Keratinocyte (primary cell): ENCODE measurements around the gene ASTL. TPM values are rescaled to one million over a fixed set of nuclear protein-coding genes. Genes with fewer than 3 reads are reported as not detected.

Experiments used
- DNase-seq: peaks from one replicate; pipeline ENCODE4 v3.0.0-alpha.2; 2011; ENCODE audit warnings: low read depth, missing footprints, low spot score
- FAIRE-seq: peaks from 2 replicates; lab custom pipeline; 2011; peaks lifted over from hg19 to GRCh38; lab: Jason Lieb, UNC
- H2AFZ ChIP-seq: 2 replicates; pipeline ENCODE4 v1.6.0; 2012; ENCODE audit warnings: low read length, control low read depth, inconsistent platforms; ENCODE audit not compliant: control insufficient read depth
- H3K27ac ChIP-seq: 2 replicates; pipeline ENCODE4 v1.5.1; 2011; ENCODE audit warnings: low read length; ENCODE audit not compliant: control insufficient read depth, insufficient read depth
- H3K27me3 ChIP-seq: 3 replicates; pipeline ENCODE4 v1.6.0; 2011; ENCODE audit warnings: low read length; ENCODE audit not compliant: control insufficient read depth, insufficient read depth; ENCODE audit errors: extremely low read depth
- H3K36me3 ChIP-seq, 2 experiments: 2 replicates in 1 of 2; 3 replicates in 1 of 2; pipeline ENCODE4 v1.5.1; 2011; ENCODE audit warnings: low read length in 2 of 2, mild to moderate bottlenecking in 1 of 2; ENCODE audit not compliant: control insufficient read depth in 2 of 2, insufficient read depth in 2 of 2; ENCODE audit errors: extremely low read depth in 1 of 2
- H3K4me1 ChIP-seq: 3 replicates; pipeline ENCODE4 v1.5.1; 2011; ENCODE audit warnings: low read length; ENCODE audit not compliant: control insufficient read depth, insufficient read depth; ENCODE audit errors: extremely low read depth
- H3K4me2 ChIP-seq: 3 replicates; pipeline ENCODE4 v1.6.0; 2011; ENCODE audit warnings: low read depth, low read length; ENCODE audit not compliant: control insufficient read depth, insufficient read depth; ENCODE audit errors: extremely low read depth
- H3K4me3 ChIP-seq, 3 experiments: fragments of 200-600 bp in 1 of 3; sonication (generic) in 1 of 3; 2 replicates in 2 of 3; 3 replicates in 1 of 3; pipeline ENCODE4 v1.5.1; 2011 to 2016; ENCODE audit warnings: low read length in 3 of 3, mild to moderate bottlenecking in 3 of 3, control low read depth in 2 of 3, inconsistent platforms in 1 of 3, low read depth in 1 of 3, mixed read lengths in 1 of 3, mixed run types in 1 of 3, moderate library complexity in 1 of 3; ENCODE audit not compliant: control insufficient read depth in 2 of 3, insufficient read depth in 2 of 3; ENCODE audit errors: extremely low read depth in 1 of 3
- H3K79me2 ChIP-seq: 2 replicates; pipeline ENCODE4 v1.6.0; 2012; ENCODE audit warnings: low read length; ENCODE audit not compliant: control insufficient read depth, insufficient read depth
- H3K9ac ChIP-seq: 3 replicates; pipeline ENCODE4 v1.6.0; 2011; ENCODE audit warnings: low read length; ENCODE audit not compliant: control insufficient read depth, insufficient read depth; ENCODE audit errors: extremely low read depth
- H3K9me1 ChIP-seq: 3 replicates; pipeline ENCODE4 v1.6.0; 2011; ENCODE audit warnings: low read length; ENCODE audit not compliant: control insufficient read depth, insufficient read depth; ENCODE audit errors: extremely low read depth
- H3K9me3 ChIP-seq: 2 replicates; pipeline ENCODE4 v1.5.1; 2012; ENCODE audit warnings: low read depth, low read length; ENCODE audit not compliant: control insufficient read depth
- H4K20me1 ChIP-seq: 3 replicates; pipeline ENCODE4 v1.6.0; 2011; ENCODE audit warnings: low read length; ENCODE audit not compliant: control insufficient read depth, insufficient read depth; ENCODE audit errors: extremely low read depth
- EZH2 ChIP-seq: IDR thresholded peaks from one replicate; pipeline ENCODE4 v1.6.1; 2012; ENCODE audit warnings: inconsistent platforms, mild to moderate bottlenecking, low read length, moderate library complexity
- dilution Hi-C: fragments of 300-500 bp; cut with MboI; formaldehyde crosslinking; loops from one replicate; pipeline ENCODE4 v1.7.0; 2020; ENCODE audit warnings: low sequenced_read_pairs; ENCODE audit not compliant: extremely low pct_ligation_motif_present
- polyA plus RNA-seq, 5 experiments: library from polyadenylated mRNA; depleted of rRNA in 3 of 5; stranded (reverse) in 3 of 5; stranded (forward) in 1 of 5; unstranded in 1 of 5; fragments of >200 nt; gene quantifications; 1 replicate in 1 of 5; 2 replicates in 3 of 5; 3 replicates in 1 of 5; pipeline versions ENCODE4 v1.2.1 to v1.2.3, GENCODE V29; 2011 to 2012; ENCODE audit warnings: missing spikeins in 2 of 5, low read depth in 1 of 5, low replicate concordance in 1 of 5
- TF ChIP-seq, protein P1 (sequence below), 3 experiments: IDR thresholded peaks in 1 of 3; conservative IDR thresholded peaks in 1 of 3; optimal IDR thresholded peaks in 1 of 3; 2 replicates in 2 of 3; 3 replicates in 1 of 3; pipeline versions ENCODE3 to v1.5.1; 2011; ENCODE audit warnings: low read length in 3 of 3, mild to moderate bottlenecking in 3 of 3, moderate library complexity in 2 of 3, control low read depth in 1 of 3, inconsistent platforms in 1 of 3; ENCODE audit not compliant: insufficient read depth in 2 of 3; ENCODE audit errors: extremely low read depth in 1 of 3

ASTL gene
- polyA plus RNA-seq, 1 donor (not counting 4 experiments of a cell fraction or from before 2014, with no cell fraction given), result not detected

DNA sequence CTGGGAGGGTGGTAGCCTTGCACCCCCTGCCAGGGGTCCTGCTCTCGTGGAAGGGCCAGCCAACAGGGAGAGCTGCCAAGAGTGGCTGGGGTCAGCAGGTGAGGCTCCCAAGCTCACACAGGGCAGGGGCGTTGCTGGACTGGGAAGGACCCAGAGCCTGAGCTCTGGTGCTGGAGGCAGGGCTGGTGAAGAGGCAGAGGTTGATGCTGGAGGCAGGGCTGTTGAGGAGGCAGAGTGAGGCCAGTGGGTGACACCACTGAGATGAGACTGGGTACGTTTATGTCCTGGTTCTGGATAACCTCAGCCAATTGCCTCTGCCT, 29.0 kb downstream of the ASTL start:
- Histone ChIP-seq H3K4me3 (no peak overlapping the region), H3K27ac (no peak overlapping the region), H3K9ac (no peak overlapping the region), H3K79me2 (no peaks in the 10 kb centered on the region), H3K4me2 (no peak overlapping the region), H3K27me3 (peaks cover 17% of the 10 kb centered on the region), H3K9me3 (peaks cover 3% of the 10 kb centered on the region), H4K20me1 (no peaks in the 10 kb centered on the region), H3K4me1 (no peaks in the 10 kb centered on the region), H2AFZ (no peak overlapping the region), H3K9me1 (no peaks in the 10 kb centered on the region), H3K36me3 (no peaks in the 10 kb centered on the region)
- DNase-seq (no peak), FAIRE-seq (no peak)
- dilution Hi-C loops, result no loop called here
- no peak for TF ChIP-seq EZH2
- TF ChIP-seq, protein P1, sequence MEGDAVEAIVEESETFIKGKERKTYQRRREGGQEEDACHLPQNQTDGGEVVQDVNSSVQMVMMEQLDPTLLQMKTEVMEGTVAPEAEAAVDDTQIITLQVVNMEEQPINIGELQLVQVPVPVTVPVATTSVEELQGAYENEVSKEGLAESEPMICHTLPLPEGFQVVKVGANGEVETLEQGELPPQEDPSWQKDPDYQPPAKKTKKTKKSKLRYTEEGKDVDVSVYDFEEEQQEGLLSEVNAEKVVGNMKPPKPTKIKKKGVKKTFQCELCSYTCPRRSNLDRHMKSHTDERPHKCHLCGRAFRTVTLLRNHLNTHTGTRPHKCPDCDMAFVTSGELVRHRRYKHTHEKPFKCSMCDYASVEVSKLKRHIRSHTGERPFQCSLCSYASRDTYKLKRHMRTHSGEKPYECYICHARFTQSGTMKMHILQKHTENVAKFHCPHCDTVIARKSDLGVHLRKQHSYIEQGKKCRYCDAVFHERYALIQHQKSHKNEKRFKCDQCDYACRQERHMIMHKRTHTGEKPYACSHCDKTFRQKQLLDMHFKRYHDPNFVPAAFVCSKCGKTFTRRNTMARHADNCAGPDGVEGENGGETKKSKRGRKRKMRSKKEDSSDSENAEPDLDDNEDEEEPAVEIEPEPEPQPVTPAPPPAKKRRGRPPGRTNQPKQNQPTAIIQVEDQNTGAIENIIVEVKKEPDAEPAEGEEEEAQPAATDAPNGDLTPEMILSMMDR (optimal IDR thresholded peaks at IDR 0.05 in 1 of 3, IDR thresholded peaks at IDR 0.05 in 1 of 3, conservative IDR thresholded peaks at IDR 0.05 in 1 of 3; ENCODE audit: extremely low read depth in 1 of 3, insufficient read depth in 2 of 3, low read length in 3 of 3), result no peak

DNA sequence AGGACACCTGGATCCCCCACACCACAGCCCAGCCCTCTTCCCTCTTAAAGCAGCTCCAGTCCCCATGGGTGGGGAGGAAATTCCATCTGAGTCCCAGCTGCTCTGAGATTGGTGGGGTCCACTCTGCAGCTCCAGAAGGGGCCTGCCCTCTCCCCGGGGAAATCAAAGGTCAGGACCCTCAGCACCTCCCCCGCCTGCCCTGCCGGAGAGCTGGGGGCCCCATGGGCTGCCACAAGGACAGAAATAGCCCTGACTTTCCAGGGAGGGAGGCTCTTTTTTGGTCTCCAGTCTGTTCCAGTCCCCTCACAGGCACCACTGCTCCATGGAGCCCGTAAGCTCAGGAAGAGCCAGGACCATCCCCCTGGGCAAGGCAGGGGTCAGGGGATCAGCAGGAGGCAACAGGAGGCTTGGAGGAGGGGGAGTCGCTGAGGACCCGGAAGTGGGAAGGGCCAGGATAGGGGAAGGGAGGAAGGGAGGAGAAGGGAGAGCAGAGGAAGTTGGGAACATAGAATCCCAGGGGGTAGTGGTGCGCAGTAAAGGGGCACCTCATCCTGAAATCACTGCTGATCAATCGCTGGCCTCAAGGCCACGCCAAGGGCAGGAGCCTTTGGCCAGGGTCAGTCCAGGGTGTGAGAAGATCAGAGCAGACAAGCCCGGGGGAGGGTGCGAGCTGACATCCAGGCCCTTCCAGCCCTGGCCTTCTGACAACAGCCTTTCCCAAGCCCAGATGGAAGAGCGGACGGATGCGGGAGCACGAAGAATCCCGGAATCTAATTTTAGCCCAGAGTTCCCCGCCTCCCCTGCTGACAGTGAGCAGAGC, 29.6 kb downstream of the ASTL start:
- no peaks in the 10 kb centered on the region for H3K4me1 ChIP-seq
- H3K27ac ChIP-seq, result no peak overlapping the region
- H4K20me1 ChIP-seq, result no peaks in the 10 kb centered on the region
- no peak overlapping the region for H3K9ac ChIP-seq
- H3K4me2 ChIP-seq, result no peak overlapping the region
- H2AFZ ChIP-seq, result no peak overlapping the region
- H3K4me3 ChIP-seq, result no peak overlapping the region
- no peaks in the 10 kb centered on the region for H3K79me2 ChIP-seq
- no peak for FAIRE-seq
- no peak for TF ChIP-seq EZH2
- TF ChIP-seq, protein P1 (optimal IDR thresholded peaks at IDR 0.05 in 1 of 3, IDR thresholded peaks at IDR 0.05 in 1 of 3, conservative IDR thresholded peaks at IDR 0.05 in 1 of 3; ENCODE audit: extremely low read depth in 1 of 3, insufficient read depth in 2 of 3, low read length in 3 of 3), result no peak
- no peak for DNase-seq
- dilution Hi-C loops, result no loop called here
- H3K9me1 ChIP-seq, result no peaks in the 10 kb centered on the region
- no peaks in the 10 kb centered on the region for H3K36me3 ChIP-seq
- H3K27me3 ChIP-seq, result peaks cover 17% of the 10 kb centered on the region
- peaks cover 3% of the 10 kb centered on the region for H3K9me3 ChIP-seq
